H9 (cell line): ENCODE results near the gene IL12RB2. TPM values are rescaled to one million over a fixed set of nuclear protein-coding genes. Genes with fewer than 3 reads are reported as not detected.

Experiments used
- DNase-seq: peaks from one replicate; pipeline ENCODE4 v3.0.0-alpha.2; 2017
- H2AFZ ChIP-seq: one replicate; pipeline ENCODE4 v1.6.1; 2013; ENCODE audit warnings: mild to moderate bottlenecking, low read length, control low read depth, moderate library complexity
- H2AK5ac ChIP-seq: 2 replicates; pipeline ENCODE4 v1.6.1; 2013; ENCODE audit warnings: low read length, control low read depth, mixed read lengths; ENCODE audit not compliant: insufficient read length
- H2BK120ac ChIP-seq: one replicate; pipeline ENCODE4 v1.6.1; 2013; ENCODE audit warnings: low read depth, mild to moderate bottlenecking, low read length, control low read depth, inconsistent platforms; ENCODE audit not compliant: poor library complexity, severe bottlenecking
- H2BK12ac ChIP-seq: 2 replicates; pipeline ENCODE4 v1.6.1; 2013; ENCODE audit warnings: low read length, control low read depth, mixed read lengths, low read depth; ENCODE audit not compliant: insufficient read length
- H2BK15ac ChIP-seq: 2 replicates; pipeline ENCODE4 v1.6.1; 2013; ENCODE audit warnings: low read depth, low read length, control low read depth
- H2BK20ac ChIP-seq: one replicate; pipeline ENCODE4 v1.6.1; 2013; ENCODE audit warnings: low read depth, mild to moderate bottlenecking, low read length, control low read depth, inconsistent platforms; ENCODE audit not compliant: poor library complexity, severe bottlenecking
- H2BK5ac ChIP-seq: 2 replicates; pipeline ENCODE4 v1.6.1; 2013; ENCODE audit warnings: low read length, control low read depth, mixed read lengths; ENCODE audit not compliant: insufficient read length
- H3K14ac ChIP-seq: 2 replicates; pipeline ENCODE4 v1.6.1; 2013; ENCODE audit warnings: low read length, control low read depth; ENCODE audit not compliant: insufficient read depth
- H3K18ac ChIP-seq: 2 replicates; pipeline ENCODE4 v1.6.1; 2013; ENCODE audit warnings: low read depth, mild to moderate bottlenecking, mixed read lengths, low read length, control low read depth; ENCODE audit not compliant: insufficient read length
- H3K23ac ChIP-seq: 2 replicates; pipeline ENCODE4 v1.6.1; 2013; ENCODE audit warnings: low read length, control low read depth, mixed read lengths, low read depth; ENCODE audit not compliant: insufficient read length
- H3K23me2 ChIP-seq: 2 replicates; pipeline ENCODE4 v1.6.1; 2013; ENCODE audit warnings: low read depth, mild to moderate bottlenecking, mixed read lengths, low read length, control low read depth; ENCODE audit not compliant: insufficient read length, poor library complexity, severe bottlenecking
- H3K27ac ChIP-seq: 2 replicates; pipeline ENCODE4 v1.5.1; 2013; ENCODE audit warnings: low read length, control low read depth, mixed read lengths, low read depth; ENCODE audit not compliant: insufficient read length
- H3K27me3 ChIP-seq: 2 replicates; pipeline ENCODE4 v1.6.1; 2013; ENCODE audit warnings: low read length, control low read depth, inconsistent platforms; ENCODE audit not compliant: insufficient read depth
- H3K4ac ChIP-seq: 2 replicates; pipeline ENCODE4 v1.6.1; 2013; ENCODE audit warnings: low read depth, mild to moderate bottlenecking, control low read depth, inconsistent platforms, low read length, moderate library complexity
- H3K4me1 ChIP-seq: 2 replicates; pipeline ENCODE4 v1.6.1; 2013; ENCODE audit warnings: low read length, control low read depth, inconsistent platforms; ENCODE audit not compliant: insufficient read depth
- H3K4me2 ChIP-seq: 2 replicates; pipeline ENCODE4 v1.6.1; 2013; ENCODE audit warnings: low read length, control low read depth, mixed read lengths; ENCODE audit not compliant: insufficient read length, insufficient read depth
- H3K56ac ChIP-seq: 2 replicates; pipeline ENCODE4 v1.6.1; 2013; ENCODE audit warnings: low read depth, mild to moderate bottlenecking, mixed read lengths, low read length, control low read depth; ENCODE audit not compliant: insufficient read length
- H3K79me1 ChIP-seq: 2 replicates; pipeline ENCODE4 v1.6.1; 2013; ENCODE audit warnings: low read depth, mild to moderate bottlenecking, moderate library complexity, low read length, control low read depth, inconsistent platforms; ENCODE audit not compliant: insufficient read depth, poor library complexity, severe bottlenecking
- H3K79me2 ChIP-seq: 2 replicates; pipeline ENCODE4 v1.6.1; 2013; ENCODE audit warnings: low read length, control low read depth, inconsistent platforms; ENCODE audit not compliant: insufficient read depth
- H3K9ac ChIP-seq: 2 replicates; pipeline ENCODE4 v1.6.1; 2013; ENCODE audit warnings: low read length, control low read depth, mixed read lengths; ENCODE audit not compliant: insufficient read length; ENCODE audit errors: extremely low read depth
- H3K9me3 ChIP-seq: one replicate; pipeline ENCODE4 v1.6.1; 2013; ENCODE audit warnings: low read depth, low read length, inconsistent platforms; ENCODE audit not compliant: control insufficient read depth
- H3T11ph ChIP-seq: one replicate; pipeline ENCODE4 v1.6.1; 2013; ENCODE audit warnings: mild to moderate bottlenecking, low read length, control low read depth, inconsistent platforms
- H4K20me1 ChIP-seq: one replicate; pipeline ENCODE4 v1.6.1; 2013; ENCODE audit not compliant: control insufficient read depth, insufficient read length, insufficient read depth
- H4K5ac ChIP-seq: 2 replicates; pipeline ENCODE4 v1.6.1; 2013; ENCODE audit warnings: low read depth, mild to moderate bottlenecking, mixed read lengths, low read length, control low read depth; ENCODE audit not compliant: insufficient read length
- H4K8ac ChIP-seq: replicated peaks from 2 replicates; pipeline ENCODE4 v1.6.1; 2013; ENCODE audit warnings: low read length, control low read depth, mixed read lengths, low read depth; ENCODE audit not compliant: insufficient read length
- H4K91ac ChIP-seq: 2 replicates; pipeline ENCODE4 v1.6.1; 2013; ENCODE audit warnings: low read depth, mild to moderate bottlenecking, moderate library complexity, mixed read lengths, low read length, control low read depth; ENCODE audit not compliant: insufficient read length
- H3K27ac Mint-ChIP-seq, 3 experiments: 2 replicates in 2 of 3; 3 replicates in 1 of 3; pipeline ENCODE4 v1.8.0; 2020 to 2021; ENCODE audit warnings: mixed read lengths in 3 of 3, mild to moderate bottlenecking in 1 of 3, moderate library complexity in 1 of 3
- H3K27me3 Mint-ChIP-seq: 2 replicates; pipeline ENCODE4 v1.8.0; 2021; ENCODE audit warnings: low read depth, mild to moderate bottlenecking, moderate library complexity, mixed read lengths
- H3K36me3 Mint-ChIP-seq, 3 experiments: 2 replicates in 2 of 3; 3 replicates in 1 of 3; pipeline ENCODE4 v1.8.0; 2020 to 2021; ENCODE audit warnings: low read depth in 3 of 3, mixed read lengths in 3 of 3; ENCODE audit not compliant: insufficient read depth in 1 of 3
- H3K4me1 Mint-ChIP-seq, 2 experiments: 2 replicates each; pipeline ENCODE4 v1.8.0; 2020; ENCODE audit warnings: mixed read lengths in 2 of 2
- H3K4me3 Mint-ChIP-seq, 2 experiments: 2 replicates in 1 of 2; 3 replicates in 1 of 2; pipeline ENCODE4 v1.8.0; 2020 to 2021; ENCODE audit warnings: mild to moderate bottlenecking in 2 of 2, mixed read lengths in 2 of 2, moderate library complexity in 1 of 2
- H3K9me3 Mint-ChIP-seq, 2 experiments: 2 replicates in 1 of 2; 3 replicates in 1 of 2; pipeline ENCODE4 v1.8.0; 2020; ENCODE audit warnings: mild to moderate bottlenecking in 2 of 2, mixed read lengths in 2 of 2, moderate library complexity in 1 of 2
- WGBS: extraction: QIAGEN DNeasy Blood & Tissue Kit; methylation state at CpG from one replicate; pipeline ENCODE4 v1.1.7; 2013; ENCODE audit warnings: missing lambda C conversion rate, low lambda C conversion rate, mixed read lengths; ENCODE audit not compliant: insufficient read length; ENCODE audit errors: extremely low coverage; 5-methylcytosine and 5-hydroxymethylcytosine counted together
- total RNA-seq: library from RNA; stranded (reverse); gene quantifications from 2 replicates; pipeline ENCODE4 v1.2.1, GENCODE V29; 2021
- TF ChIP-seq, protein P1 (sequence below): fragments of 200-600 bp; sonication (generic); conservative IDR thresholded peaks from 3 replicates; pipeline ENCODE4 v1.8.0; 2021; ENCODE audit warnings: antibody characterized with exemption, mild to moderate bottlenecking

IL12RB2 gene
- total RNA-seq, 1 experiment from 2014 or later = 0.77 TPM

DNA sequence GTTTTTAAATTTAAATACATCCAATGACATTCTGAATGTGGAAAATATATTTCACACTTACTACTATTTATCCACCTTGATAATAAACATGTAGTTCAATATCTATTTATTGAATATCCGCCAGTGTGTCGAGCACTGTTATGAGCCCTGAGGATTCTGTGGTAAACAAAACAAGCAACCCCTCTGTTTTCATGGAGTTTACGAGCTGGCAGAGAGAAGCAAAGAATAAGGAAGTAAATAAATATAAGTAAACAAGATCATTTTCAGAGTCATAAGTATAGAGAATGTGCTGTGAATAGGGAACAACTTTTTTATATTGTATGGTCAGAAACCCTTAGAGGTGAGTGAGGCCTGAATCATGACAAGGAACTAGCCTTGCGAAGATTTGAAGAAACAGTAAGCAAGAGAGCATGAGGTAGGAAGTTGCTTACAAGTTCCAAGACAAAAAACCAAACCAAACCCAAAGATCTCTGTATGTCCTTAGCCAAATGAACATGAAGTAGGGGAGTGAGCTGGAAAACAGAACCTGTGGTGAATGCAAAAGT, 128.9 kb downstream of the IL12RB2 start:
- no peak overlapping the region for H4K8ac ChIP-seq
- DNase-seq = no peak
- no peak overlapping the region for H3K18ac ChIP-seq
- H2AK5ac ChIP-seq = no peak overlapping the region
- Mint-ChIP-seq H3K27ac (no peak overlapping the region), H3K4me3 (no peak overlapping the region), H3K27me3 (no peaks in the 10 kb centered on the region), H3K36me3 (no peaks in the 10 kb centered on the region), H3K4me1 (peaks cover 19 to 23% of the 10 kb centered on the region in 2 experiments), H3K9me3 (no peaks in the 10 kb centered on the region)
- no peaks in the 10 kb centered on the region for H3K27me3 ChIP-seq
- no peaks in the 10 kb centered on the region for H3K4me1 ChIP-seq
- no peak overlapping the region for H2BK120ac ChIP-seq
- H2BK5ac ChIP-seq = no peak overlapping the region
- no peak overlapping the region for H3K4me2 ChIP-seq
- no peak overlapping the region for H4K5ac ChIP-seq
- no peak overlapping the region for H3T11ph ChIP-seq
- H3K23ac ChIP-seq = no peak overlapping the region
- H3K9me3 ChIP-seq = no peaks in the 10 kb centered on the region
- H2BK12ac ChIP-seq = no peak overlapping the region
- no peak overlapping the region for H2AFZ ChIP-seq
- H3K27ac ChIP-seq = no peak overlapping the region
- no peak overlapping the region for H2BK20ac ChIP-seq
- no peaks in the 10 kb centered on the region for H3K79me2 ChIP-seq
- no CpG with 5 or more reads among the region's 4 CpGs for WGBS
- TF ChIP-seq, protein P1, sequence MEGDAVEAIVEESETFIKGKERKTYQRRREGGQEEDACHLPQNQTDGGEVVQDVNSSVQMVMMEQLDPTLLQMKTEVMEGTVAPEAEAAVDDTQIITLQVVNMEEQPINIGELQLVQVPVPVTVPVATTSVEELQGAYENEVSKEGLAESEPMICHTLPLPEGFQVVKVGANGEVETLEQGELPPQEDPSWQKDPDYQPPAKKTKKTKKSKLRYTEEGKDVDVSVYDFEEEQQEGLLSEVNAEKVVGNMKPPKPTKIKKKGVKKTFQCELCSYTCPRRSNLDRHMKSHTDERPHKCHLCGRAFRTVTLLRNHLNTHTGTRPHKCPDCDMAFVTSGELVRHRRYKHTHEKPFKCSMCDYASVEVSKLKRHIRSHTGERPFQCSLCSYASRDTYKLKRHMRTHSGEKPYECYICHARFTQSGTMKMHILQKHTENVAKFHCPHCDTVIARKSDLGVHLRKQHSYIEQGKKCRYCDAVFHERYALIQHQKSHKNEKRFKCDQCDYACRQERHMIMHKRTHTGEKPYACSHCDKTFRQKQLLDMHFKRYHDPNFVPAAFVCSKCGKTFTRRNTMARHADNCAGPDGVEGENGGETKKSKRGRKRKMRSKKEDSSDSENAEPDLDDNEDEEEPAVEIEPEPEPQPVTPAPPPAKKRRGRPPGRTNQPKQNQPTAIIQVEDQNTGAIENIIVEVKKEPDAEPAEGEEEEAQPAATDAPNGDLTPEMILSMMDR = no peak
- no peaks in the 10 kb centered on the region for H4K20me1 ChIP-seq
- H2BK15ac ChIP-seq = no peak overlapping the region
- H3K14ac ChIP-seq = no peak overlapping the region
- H3K4ac ChIP-seq = no peak overlapping the region
- no peaks in the 10 kb centered on the region for H3K79me1 ChIP-seq
- H3K9ac ChIP-seq = no peak overlapping the region
- H3K23me2 ChIP-seq = peaks cover 3% of the 10 kb centered on the region
- no peak overlapping the region for H3K56ac ChIP-seq
- no peak overlapping the region for H4K91ac ChIP-seq
